Caki2 (cell line): ENCODE results near the gene SCAMP1. TPM values are rescaled to one million over a fixed set of nuclear protein-coding genes. Genes with fewer than 3 reads are reported as not detected.
"Not testable (repeated sequence)": the region's sequence is repeated elsewhere in the genome, so short reads cannot be mapped to it uniquely, and the experiment has no call there.

Source experiments
- DNase-seq: peaks from one replicate; pipeline ENCODE4 v3.0.0-alpha.2; 2015; ENCODE audit warnings: low read depth
- in situ Hi-C: cut with HindIII; loops from 2 replicates; pipeline ENCODE4 v1.10.0; 2016; ENCODE audit warnings: low sequenced_read_pairs, low pct_unique_long_range_greater_than_20kb, mixed read lengths
- total RNA-seq: library from RNA; depleted of rRNA; stranded (reverse); fragments of >200 nt; shearing (Covaris generic); gene quantifications from 2 replicates; pipeline ENCODE4 v1.2.3, GENCODE V29; 2014; ENCODE audit warnings: low replicate concordance

Gene SCAMP1
- total RNA-seq, 1 experiment from 2014 or later, result 23.3 TPM

DNA sequence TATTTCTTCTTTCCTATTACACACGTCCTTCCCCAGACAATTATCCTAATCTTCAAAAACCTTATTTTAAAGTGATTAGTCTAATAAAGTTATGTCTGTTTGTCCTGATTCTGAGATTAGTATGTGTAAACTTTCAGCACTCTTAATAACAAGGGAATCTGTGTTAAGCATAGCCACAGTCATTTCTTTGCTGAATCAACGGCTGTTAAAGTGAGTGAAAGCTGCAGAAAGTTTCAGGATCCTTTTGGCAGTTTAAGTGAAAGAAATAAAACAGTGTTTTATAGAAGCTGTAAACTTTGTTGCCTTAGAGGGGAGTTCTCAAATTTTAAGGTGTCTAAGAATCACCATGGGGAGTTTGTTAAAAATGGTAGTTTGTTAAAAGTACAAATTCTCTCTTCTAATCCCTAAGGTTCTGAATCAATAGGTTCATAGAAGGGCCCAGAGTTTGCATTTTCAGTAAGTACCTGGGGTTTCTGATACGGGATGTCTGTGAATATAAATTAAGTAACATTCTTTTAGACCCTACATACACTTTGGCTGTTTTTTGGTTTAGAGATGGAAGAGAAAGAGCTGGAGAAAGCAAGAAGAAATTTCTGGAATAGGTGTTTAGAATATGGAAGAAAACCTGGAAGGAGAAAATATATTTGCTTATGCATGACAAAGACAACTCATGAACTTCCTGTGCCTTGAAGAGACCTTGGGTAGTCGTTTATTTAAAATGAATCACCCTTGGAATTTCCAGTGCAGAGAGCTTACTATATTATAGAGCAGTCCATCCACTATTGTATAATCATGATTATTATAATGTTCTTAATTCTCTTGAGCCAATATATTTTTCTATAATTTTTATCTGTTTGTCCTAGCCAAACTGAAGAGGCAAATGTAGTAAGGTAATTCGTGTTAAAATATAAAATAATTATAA is 45.7 kb downstream of the SCAMP1 start:
- DNase-seq, result no peak
- in situ Hi-C loops, result no loop called here

DNA sequence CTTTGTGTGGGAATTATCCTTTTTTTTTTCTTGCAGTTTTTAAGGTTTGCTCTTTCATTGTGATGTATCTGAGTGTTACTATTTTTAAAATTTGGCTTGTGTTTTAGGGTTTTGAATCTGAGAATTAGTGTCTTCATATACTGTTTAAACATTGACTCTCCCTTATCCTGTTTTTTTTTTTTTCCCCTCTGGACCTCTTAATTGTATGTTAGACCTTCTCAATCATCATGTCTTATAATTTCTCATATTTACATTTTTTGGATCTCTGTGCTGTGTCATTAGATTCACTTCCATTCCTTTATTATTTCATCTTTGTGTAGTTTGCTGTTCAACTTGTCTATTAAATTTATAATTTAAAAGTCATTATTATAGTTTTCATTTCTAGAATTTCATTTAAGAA is 47.0 kb downstream of the SCAMP1 start:
- no peak for DNase-seq
- in situ Hi-C loops, result no loop called here

DNA sequence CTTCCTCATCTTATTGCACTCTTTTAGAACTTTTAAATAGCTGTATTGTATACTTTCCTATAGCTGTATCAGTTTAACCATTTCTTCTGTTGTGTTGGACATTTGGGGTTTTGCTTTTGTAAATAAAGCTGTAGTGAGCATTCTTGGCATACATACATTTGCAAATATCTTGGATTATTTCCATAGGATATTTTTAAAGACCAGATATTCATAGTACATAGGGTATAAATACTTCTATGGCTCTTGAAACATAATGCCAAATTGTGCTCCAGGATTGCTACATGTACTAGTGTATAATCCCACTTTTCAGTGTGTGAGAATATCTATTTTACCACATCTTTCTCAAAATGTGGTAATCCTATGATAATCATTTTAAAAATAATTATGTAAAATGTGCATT is 51.2 kb downstream of the SCAMP1 start:
- in situ Hi-C loops, result no loop called here
- DNase-seq, result no peak

DNA sequence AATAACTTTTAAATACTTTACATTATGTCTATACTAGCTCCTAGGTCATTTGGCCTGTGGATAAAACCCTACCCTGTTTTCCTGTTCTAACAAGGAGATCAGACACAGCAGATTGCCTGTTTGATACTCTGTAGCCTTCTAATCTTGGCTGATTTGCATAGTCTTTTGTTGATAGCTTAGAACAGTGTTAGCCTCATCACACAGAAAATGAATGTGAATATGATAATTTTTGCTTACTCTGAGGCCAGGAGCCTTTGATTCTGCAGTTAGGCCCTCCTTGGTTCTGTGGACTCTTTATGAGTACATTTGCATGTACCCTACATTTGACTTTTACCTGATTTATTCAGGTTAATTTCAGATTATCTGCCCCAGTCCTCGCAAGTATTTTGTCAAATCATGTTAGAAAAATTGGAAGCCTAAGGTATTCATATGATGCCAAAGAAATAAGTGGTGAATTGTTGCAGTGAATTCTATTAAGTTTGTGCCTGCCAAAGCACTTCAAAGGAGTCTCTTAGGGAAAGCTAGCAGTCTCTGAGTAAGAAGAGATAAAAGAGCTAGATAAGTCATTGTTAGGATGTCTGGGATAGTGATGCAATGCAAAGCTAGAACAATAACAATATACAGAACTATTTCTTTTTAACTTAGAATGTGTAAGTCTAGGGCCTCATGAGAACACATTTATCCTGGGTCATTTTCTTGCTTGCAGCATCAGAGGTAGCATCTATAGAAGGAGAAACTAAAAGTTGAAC is 56.4 kb downstream of the SCAMP1 start:
- no peak for DNase-seq
- in situ Hi-C loops, result no loop called here

DNA sequence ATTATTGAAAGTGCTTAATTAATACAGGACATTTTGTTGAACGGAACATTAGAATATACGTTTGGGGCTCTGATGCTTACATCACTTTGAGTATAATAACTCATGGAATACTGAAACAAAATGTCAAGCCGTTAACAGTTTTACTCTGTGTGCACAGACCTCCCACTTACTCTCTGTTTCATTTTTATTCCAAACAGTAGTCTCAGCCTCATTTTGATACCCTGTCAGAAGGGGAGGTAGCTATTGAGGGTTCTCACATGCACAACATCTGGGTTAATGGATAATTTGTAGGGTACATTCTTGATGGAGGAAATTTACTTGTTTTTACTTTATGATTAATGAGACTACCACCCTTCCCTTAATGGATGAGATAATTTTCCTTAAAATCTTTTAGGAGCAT is 59.0 kb downstream of the SCAMP1 start:
- DNase-seq, result no peak
- in situ Hi-C loops, result no loop called here

DNA sequence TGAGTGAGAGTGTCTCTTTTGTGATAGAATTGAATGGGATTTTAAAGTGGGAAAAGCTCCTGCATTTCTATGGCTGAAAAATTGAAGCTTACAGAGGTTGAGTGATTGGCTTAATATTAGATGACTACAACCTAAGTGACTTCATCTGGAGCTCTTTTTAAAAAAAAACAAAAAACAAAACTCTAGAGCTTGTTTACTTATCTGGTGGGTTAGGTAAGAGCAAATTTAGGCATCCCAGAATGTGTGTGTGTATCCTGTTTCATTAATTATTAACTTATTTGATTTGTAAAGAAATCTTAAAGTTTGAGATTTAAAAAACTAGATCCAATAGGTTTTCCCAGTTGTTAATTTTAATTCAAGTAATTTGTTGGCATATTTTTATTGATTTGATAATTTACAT is 60.1 kb downstream of the SCAMP1 start:
- in situ Hi-C loops, result no loop called here
- no peak for DNase-seq

DNA sequence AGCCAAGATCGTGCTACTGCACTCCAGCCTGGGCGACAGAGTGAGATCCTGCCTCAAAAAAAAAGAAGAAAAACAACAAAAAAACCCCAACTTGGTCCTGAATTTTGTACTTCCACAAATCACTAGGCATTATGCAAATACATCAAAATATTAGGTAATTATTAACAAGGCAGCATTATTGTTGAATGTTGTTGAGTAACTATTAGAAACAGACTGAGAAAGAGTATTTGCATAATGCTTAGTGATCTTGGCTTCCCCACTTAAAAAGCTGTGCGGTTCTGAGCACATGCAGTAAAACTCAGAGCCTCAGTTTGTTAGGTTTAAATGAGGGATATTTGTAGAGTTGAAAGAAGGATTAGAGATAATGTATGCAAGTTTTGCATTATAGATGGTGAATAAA is 64.2 kb downstream of the SCAMP1 start:
- DNase-seq, result peak; percentile 14
- in situ Hi-C loops, result no loop called here

DNA sequence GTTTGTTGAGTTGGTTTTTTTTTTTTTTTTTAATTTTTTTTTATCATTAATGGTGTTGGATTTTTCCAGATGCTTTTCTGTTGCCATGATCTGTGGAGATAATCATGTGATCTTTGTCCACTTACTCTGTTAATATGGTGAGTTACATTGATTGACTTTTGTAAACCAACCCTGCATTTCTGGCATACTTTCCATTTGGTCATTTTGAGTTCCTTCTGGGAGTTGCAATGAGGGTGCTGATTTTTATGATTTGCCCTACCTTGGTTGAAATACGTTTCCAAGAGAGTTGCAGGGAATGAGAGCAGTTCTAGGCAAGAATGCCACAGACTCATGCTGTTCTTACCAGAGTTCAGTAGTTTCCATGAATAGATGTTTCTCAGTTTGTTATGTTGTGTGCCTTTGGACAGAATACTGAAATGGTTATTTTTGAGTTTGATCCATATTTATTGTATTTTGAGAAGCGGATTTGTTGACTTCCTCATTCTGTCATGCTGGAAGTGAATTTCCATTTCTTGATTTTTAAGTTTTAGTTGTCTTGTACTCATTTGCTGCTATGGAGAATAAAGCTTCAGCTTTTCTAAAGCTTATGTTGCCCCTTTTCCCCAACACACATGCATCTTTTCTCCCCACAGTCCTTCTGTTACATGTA is 69.0 kb downstream of the SCAMP1 start:
- no peak for DNase-seq
- in situ Hi-C loops, result no loop called here

DNA sequence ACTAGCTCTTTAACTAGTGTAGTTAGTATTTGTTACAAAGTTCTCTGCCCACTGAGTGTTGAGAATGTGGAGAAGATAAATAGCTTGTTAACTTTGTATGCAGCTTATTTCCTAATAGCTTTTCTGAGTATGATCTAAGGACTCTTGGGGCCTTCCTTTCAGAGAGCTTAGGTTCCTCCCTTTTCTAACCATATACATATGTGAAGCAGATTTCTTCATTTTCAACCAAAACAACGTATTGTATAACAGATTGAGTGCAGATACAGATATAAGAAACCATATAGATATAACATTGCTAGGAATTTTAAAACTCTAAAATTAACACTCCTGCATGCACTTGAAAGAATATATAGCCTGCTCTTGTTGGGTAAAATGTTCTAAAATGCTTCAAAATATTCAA is 70.4 kb downstream of the SCAMP1 start:
- DNase-seq, result no peak
- in situ Hi-C loops, result no loop called here

DNA sequence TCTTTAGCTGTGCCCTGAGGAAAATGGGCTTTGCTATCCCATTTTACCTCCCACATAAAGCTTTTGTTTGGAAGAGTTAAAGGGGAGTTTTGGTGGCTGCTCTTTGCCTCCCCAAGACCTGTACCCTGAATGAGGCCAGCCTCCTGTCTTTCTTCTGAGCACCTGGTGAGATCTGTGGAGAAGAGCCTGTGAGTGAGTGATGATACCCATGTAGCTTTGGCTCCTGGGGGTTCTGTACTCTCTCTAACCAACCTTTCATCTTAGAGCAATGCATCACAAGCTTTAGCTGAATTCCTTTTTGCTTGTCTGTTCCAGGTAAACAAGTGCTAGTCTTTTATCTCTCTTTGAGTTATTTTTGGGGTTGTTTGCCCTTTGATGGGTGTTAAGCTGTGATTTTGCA is 73.6 kb downstream of the SCAMP1 start:
- DNase-seq, result no peak
- in situ Hi-C loops, result no loop called here

DNA sequence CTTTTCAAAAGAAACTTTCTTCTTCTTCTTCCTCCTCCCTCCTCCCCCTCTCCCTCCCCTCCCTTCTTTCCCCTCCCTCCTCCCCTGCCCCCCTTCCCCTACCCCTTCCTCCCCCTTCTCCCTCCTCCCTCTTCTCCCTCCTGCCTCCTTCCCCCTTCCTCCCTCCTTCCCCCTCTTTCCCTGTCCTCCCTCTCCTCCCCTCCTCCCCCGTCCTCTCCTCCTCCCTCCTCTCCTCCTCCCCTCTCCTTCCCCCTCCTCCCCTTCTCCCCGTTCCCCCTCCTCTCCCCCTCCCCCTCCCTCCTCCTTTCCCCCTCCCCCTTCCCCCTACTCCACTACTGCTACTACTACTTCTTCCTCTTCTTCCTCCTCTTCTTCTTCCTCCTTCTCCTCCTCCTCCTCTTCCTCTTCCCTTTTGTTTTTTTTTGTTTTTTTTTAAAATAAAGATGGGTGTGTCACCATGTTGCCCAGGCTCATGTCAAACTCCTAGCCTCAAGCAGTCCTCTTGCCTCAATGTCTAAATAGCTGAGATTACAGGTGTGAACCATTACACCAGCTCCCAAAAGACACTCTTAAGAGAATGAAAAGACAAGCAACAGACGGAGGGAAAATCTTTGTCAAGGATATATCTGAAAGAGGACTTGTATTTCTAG is 87.5 kb downstream of the SCAMP1 start:
- in situ Hi-C loops, result no loop called here
- no peak for DNase-seq

DNA sequence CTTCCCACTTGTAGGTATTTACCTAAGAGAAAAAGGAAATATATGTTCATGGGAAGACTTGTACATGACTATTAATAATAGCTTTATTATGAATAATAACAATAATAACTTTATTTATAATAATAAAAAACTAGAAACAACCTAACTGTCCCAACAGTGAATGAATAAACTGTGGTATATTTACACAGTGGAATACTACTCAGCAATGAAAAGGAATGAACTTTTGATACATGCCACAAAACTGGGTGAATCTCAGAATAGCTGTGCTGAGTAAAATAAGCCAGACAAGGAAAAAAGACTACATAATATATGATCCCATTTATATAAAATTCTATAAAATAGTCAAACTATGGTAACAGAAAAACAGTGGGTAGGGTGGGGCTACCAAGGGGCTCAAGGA is 88.7 kb downstream of the SCAMP1 start:
- no peak for DNase-seq
- in situ Hi-C loops, result no loop called here

DNA sequence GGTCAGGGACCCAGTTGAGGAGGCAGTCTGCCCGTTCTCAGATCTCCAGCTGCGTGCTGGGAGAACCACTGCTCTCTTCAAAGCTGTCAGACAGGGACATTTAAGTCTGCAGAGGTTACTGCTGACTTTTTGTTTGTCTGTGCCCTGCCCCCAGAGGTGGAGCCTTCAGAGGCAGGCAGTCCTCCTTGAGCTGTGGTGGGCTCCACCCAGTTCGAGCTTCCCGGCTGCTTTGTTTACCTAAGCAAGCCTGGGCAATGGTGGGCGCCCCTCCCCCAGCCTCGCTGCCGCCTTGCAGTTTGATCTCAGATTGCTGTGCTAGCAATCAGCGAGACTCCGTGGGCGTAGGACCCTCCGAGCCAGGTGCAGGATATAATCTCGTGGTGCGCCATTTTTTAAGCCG is 97.1 kb downstream of the SCAMP1 start:
- DNase-seq, in situ Hi-C loops: not testable (repeated sequence)

DNA sequence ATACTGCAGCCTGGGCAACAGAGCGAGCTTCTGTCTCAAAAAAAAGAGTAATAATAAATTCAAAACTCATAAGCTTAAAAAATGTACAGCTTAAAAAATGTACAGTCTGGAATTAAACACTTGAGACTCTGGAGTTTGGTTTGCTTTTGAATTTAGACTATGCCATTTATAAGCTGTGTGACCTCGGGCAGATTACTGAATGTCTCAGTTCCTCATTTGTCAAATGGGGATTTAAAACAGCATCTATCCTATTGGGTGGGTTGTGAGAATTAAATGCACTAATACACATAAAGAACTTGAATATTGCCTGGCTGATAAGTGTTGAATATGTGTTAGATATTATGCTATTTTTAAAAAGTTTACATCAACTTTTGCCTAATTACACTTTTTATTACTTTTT is 98.4 kb downstream of the SCAMP1 start:
- in situ Hi-C loops, result no loop called here
- DNase-seq, result no peak

DNA sequence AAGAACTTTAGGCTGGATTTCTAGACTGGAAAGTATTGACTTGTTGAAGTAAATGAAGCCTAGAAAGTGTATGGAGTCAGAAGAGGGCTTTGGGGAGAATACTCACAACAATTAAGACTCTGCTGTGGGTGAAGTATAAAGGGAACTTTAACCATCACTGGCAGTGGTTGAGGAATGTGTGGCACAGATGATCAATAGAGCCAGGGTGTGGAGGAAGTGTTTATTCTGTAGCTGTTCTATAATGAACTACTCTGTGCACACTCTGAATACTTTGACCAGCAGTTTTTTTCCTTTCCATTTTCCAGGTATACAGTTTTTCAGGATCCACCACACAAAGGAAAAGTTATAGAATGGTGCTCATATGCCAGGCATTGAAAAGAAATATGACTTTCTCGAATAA is 106.7 kb downstream of the SCAMP1 start:
- DNase-seq, result no peak
- in situ Hi-C loops, result no loop called here

DNA sequence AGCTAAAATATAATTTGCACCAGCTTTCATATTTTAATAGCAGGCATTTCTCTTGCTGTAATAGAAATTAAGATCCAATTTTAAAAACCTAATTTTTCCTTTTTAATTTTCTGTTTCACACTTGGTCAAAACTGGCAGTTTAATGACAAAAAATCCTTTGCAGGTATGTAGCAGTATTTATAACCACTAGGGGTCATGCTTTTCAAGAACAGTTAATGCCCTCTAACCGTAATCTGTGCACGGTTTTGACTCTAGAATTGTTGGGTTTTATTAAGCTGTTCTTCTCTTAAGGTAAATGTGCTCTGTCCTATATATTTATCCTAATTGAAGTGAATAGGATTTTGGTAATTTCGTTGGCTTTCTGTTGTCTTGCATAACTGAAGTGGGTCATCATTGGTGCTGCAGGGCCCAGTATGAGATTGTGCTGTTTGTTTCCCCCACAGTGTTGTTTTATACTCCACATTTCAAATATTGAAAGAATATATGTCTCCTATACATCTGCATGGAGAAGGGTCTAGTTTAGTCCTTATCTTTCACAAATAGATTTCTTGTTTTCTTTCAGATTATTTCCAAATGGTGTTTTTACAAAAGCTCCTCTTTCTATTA is 107.4 kb downstream of the SCAMP1 start:
- in situ Hi-C loops, result no loop called here
- DNase-seq, result no peak

DNA sequence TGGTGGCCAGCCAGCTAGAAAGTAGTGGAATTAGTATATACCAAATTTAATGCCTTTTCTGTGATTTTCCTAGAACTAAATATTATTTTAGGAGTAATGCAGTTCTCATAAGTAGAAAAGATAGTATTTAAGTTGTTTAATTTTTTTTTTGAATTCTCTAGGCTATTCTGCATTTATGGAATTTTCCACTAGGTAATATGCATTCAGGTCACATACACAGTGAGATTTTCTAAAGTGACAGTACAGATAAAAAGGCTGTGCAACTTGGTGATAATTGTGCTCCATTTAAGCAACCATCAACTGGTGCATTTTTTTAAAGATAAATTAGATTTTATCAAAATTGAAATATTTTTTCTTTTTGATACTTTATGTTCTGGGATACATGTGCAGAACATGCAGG is 111.5 kb downstream of the SCAMP1 start:
- in situ Hi-C loops, result no loop called here
- no peak for DNase-seq

DNA sequence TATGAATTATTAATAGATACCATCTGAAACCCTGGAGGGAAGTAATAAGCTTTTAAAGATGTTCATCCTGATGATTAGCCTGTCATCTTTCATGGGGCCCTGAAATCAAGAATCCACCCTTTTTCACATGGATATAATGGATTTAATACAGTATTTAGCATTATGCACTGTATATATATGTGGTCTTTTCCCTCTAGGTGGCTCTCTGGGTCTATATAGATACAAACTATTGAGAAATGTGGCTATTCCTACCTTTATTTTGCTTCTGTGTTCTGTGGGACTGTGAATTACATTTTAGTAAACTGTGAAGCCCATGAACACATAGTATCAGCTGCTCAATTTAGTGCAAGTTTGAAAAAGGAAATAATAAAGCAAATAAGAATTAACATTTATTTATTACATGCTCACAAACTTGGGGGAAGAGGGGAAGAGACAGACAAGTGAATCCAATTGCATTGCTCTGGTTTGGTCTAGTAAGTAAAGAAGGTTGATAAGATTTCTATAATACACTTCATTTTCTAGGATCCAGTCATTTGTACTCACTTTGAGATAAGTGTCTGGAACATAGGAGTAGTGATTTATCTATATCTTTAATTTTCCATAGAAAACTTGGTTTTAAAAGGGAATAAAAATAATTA is 112.2 kb downstream of the SCAMP1 start:
- DNase-seq, result no peak
- in situ Hi-C loops, result no loop called here
